Adrenal gland (tissue), 12 donors: Measurements from ENCODE around the gene PLAA. TPM values are rescaled to one million over a fixed set of nuclear protein-coding genes. Genes with fewer than 3 reads are reported as not detected.

ENCODE experiments used
- DNase-seq, 7 donors: peaks; one replicate each; pipeline ENCODE4 v3.0.0-alpha.2; 2019 to 2020
- H3K27ac ChIP-seq, 5 donors: fragments of 200-600 bp; sonication (generic) in 4 of 5; 1 replicate in 3 of 5; 2 replicates in 2 of 5; pipeline versions ENCODE4 v1.5.1 to v1.8.0; 2016 to 2020; ENCODE audit warnings: mild to moderate bottlenecking in 1 of 5
- H3K27me3 ChIP-seq: fragments of 200-600 bp; 2 replicates; pipeline ENCODE4 v1.8.0; 2021
- H3K36me3 ChIP-seq, 2 donors: fragments of 200-600 bp; replicated peaks in 1 of 2; 1 replicate in 1 of 2; 2 replicates in 1 of 2; pipeline versions ENCODE4 v1.5.1 to v1.8.0; 2018 to 2022
- H3K4me1 ChIP-seq, 2 donors: fragments of 200-600 bp; replicated peaks in 1 of 2; 1 replicate in 1 of 2; 2 replicates in 1 of 2; pipeline versions ENCODE4 v1.5.1 to v1.8.0; 2018 to 2021
- H3K4me3 ChIP-seq, 4 donors: fragments of 200-600 bp; sonication (generic) in 3 of 4; one replicate each; pipeline ENCODE4 v1.5.1; 2016 to 2018
- H3K9me3 ChIP-seq, 3 donors: fragments of 200-600 bp; sonication (generic) in 1 of 3; replicated peaks in 1 of 3; 1 replicate in 2 of 3; 2 replicates in 1 of 3; pipeline versions ENCODE4 v1.5.1 to v1.8.0; 2016 to 2021
- POLR2A ChIP-seq, 2 donors: fragments of 450-650 bp; IDR thresholded peaks; one replicate each; pipeline ENCODE4 v1.6.1; 2017; ENCODE audit warnings: antibody characterized with exemption in 2 of 2, mild to moderate bottlenecking in 2 of 2, moderate library complexity in 1 of 2
- WGBS, 4 donors: extraction: QIAGEN DNeasy Blood & Tissue Kit in 2 of 4; methylation state at CpG; one replicate each; pipeline versions ENCODE4 v1.1.5 to v1.1.7; 2013 to 2017; 5-methylcytosine and 5-hydroxymethylcytosine counted together
- intact Hi-C, 2 donors: fragments of 100-400 bp; cut with DNase I; formaldehyde crosslinking; loops; one replicate each; pipeline versions ENCODE4 v1.14.1 to v1.15.0; 2022 to 2023
- polyA plus RNA-seq, 3 donors: library from polyadenylated mRNA; stranded (reverse); fragments of 200-250 nt in 2 of 3; fragments of 350-450 nt in 1 of 3; fragmentation: Illumina TruSeq in 1 of 3; extraction: RNeasy Lipid Tissue Mini Kit (QIAGEN cat#74804) in 1 of 3; gene quantifications; one replicate each; pipeline ENCODE4 v1.2.3, GENCODE V29; 2013 to 2014
- total RNA-seq, 9 donors: library from RNA; depleted of rRNA in 4 of 9; stranded (reverse); fragments of >200 nt in 4 of 9; fragments of 120-200 nt in 1 of 9; fragmentation: NEBNext Ultra II Directional in 1 of 9; extraction: Animal tissue kit (Norgen Biotek cat#: 25700) in 1 of 9; gene quantifications; one replicate each; pipeline versions ENCODE4 v1.1.0 to v1.2.4, GENCODE V29; 2013 to 2023
- TF ChIP-seq, protein P1 (sequence below), 6 experiments: fragments of 450-650 bp in 4 of 6; fragments of 200-600 bp in 2 of 6; sonication (generic) in 1 of 6; IDR thresholded peaks; 1 replicate in 5 of 6; 2 replicates in 1 of 6; pipeline versions ENCODE4 v1.5.1 to v1.8.0; 2016 to 2021; ENCODE audit warnings: antibody characterized with exemption in 6 of 6, mild to moderate bottlenecking in 2 of 6, moderate library complexity in 1 of 6
- donor health status: healthy with polysubstance abuse.
- donor health status: Bipolar disorder and iron deficiency.
- donor health status: DM: yes; HTN: yes; CAD: no.
- donor health status: DM: no; HTN: no; CAD: no.
- donor health status: DM: no; HTN: no; CAD: no.
- donor health status: DM: yes; HTN: yes; CAD: no.

The PLAA gene
- total and polyA plus RNA-seq, 12 donors, result 12.8 to 89.8 (median 37.8) TPM

DNA sequence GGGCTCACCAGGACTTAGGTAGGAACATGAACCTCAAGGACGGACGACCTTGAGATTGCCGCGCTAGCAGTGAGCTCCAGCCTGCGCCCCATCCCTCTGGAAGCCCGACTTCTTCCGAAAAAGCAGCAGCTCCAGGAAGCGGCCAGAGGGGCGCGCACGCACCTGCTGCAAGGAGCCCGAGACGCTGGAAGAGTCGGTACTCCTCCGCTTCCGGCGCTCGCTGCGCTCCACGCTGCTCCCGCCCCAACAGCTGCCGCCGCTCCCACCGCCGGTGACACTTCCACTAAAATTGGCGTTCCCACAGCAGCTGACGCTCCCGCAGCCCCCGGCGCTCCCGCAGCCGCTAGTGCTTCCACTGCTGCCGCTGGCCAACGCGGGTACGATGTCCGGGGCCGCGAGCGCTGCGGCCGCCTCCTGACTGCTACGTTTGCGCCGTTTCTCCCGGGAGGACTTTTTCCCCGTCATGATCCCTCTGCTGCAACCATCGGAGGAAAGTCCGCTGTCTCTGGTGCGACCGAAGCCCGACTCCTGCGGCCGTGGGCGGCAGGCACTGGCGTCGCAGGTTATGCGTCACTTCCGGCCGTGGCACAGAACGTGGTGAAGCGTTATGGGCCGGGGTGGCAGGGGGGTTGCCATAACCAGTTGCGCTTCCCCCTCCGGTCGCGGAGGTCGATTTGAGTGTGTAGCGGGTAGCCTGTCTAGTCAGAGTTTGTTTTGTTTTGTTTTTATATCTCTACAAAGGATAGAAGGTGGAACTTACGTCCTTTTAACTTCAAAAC is 54.6 kb downstream of the PLAA start, which contains the start of gene CAAP1:
CAAP1 (minus strand) TSS at position 552 of the 779 bp plus-strand sequence; CDS start at position 465, 87 bp downstream.
- 0 to 2% (median 0%) methylated on average over 21 to 70 of the region's 70 CpGs for WGBS, 4 donors
- no peaks in the 10 kb centered on the region for H3K27me3 ChIP-seq
- peak; percentile 93 to 98 (median 96) for DNase-seq
- H3K36me3 ChIP-seq, result no peaks in the 10 kb centered on the region
- peak within 1 kb of the TSS; percentile 88 to 98 (median 98) for H3K27ac ChIP-seq
- peaks cover 17 to 42% of the 10 kb centered on the region in 2 donors for H3K4me1 ChIP-seq
- TF ChIP-seq, protein P1, sequence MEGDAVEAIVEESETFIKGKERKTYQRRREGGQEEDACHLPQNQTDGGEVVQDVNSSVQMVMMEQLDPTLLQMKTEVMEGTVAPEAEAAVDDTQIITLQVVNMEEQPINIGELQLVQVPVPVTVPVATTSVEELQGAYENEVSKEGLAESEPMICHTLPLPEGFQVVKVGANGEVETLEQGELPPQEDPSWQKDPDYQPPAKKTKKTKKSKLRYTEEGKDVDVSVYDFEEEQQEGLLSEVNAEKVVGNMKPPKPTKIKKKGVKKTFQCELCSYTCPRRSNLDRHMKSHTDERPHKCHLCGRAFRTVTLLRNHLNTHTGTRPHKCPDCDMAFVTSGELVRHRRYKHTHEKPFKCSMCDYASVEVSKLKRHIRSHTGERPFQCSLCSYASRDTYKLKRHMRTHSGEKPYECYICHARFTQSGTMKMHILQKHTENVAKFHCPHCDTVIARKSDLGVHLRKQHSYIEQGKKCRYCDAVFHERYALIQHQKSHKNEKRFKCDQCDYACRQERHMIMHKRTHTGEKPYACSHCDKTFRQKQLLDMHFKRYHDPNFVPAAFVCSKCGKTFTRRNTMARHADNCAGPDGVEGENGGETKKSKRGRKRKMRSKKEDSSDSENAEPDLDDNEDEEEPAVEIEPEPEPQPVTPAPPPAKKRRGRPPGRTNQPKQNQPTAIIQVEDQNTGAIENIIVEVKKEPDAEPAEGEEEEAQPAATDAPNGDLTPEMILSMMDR (IDR thresholded peaks at IDR 0.05), result peak; percentile 14 to 53 (median 46)
- TF ChIP-seq POLR2A (IDR thresholded peaks at IDR 0.05), result peak; percentile 61 to 91
- intact Hi-C loops, result loop anchor here in 1 of 2 donors (10.0 kb wide), 1 partner anchor 52 kb away; the partner anchor contains the start of gene PLAA
- peak within 1 kb of the TSS; percentile 17 to 85 (median 78) for H3K4me3 ChIP-seq
- no peaks in the 10 kb centered on the region for H3K9me3 ChIP-seq

DNA sequence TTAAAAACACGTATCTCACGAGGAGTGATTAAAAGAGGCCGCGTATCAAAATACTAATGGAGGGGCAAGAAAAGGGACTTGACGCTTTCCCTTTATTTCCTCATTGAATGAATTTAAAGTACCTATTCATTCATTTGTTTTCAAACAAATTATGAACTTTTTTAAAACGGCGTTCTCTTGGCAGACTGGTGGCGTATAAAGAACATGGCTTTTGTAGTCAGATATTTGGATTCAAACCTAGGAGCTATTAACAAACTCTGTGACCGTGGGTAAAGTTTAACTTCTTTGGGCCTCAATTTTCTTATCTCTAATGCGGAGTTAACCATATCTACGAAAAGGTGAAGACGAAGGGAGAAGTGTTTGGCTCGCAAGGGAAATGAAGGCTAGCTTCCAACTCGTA is 55.3 kb downstream of the PLAA start:
- TF ChIP-seq, protein P1 (IDR thresholded peaks at IDR 0.05), result no peak
- no peak for TF ChIP-seq POLR2A (IDR thresholded peaks at IDR 0.05)
- Histone ChIP-seq H3K27me3 (no peaks in the 10 kb centered on the region), H3K27ac (peak overlapping the region; percentile 88 to 98 (median 98)), H3K36me3 (no peaks in the 10 kb centered on the region), H3K9me3 (no peaks in the 10 kb centered on the region), H3K4me3 (peak overlapping the region in 3 of 4 donors; percentile 76 to 85 (median 81)), H3K4me1 (peaks cover 17 to 42% of the 10 kb centered on the region in 2 donors)
- 0 to 1% (median 1%) methylated on average over 14 of the region's 14 CpGs for WGBS, 4 donors
- DNase-seq, result no peak
- intact Hi-C loops, result loop anchor here in 1 of 2 donors (10.0 kb wide), 1 partner anchor 53 kb away; the partner anchor contains the start of gene PLAA

DNA sequence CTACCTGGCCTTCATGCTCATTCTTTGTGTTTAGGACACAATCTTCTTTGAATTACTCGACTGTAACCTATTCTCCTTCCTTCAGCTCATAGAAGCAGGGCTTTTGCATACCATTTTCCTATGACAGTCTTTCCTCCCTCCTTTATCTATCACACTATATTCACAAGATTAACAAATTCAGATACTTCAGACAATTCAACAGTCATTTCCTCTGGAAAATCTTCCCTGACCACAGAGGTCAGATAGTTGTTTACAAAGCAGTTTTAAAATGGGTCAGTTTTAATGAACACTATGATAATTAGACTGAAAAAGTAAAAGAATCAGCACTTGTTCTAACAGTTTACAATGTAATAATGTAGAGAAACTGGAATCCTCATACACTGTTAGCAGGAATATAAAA is 58.8 kb downstream of the PLAA start:
- DNase-seq, result no peak
- Histone ChIP-seq H3K4me1 (peaks cover 16 to 40% of the 10 kb centered on the region in 2 donors), H3K27ac (no peak overlapping the region), H3K36me3 (peaks cover 0 to 3% of the 10 kb centered on the region in 2 donors), H3K9me3 (no peaks in the 10 kb centered on the region), H3K27me3 (no peaks in the 10 kb centered on the region), H3K4me3 (no peak overlapping the region)
- intact Hi-C loops, result loop anchor here in 1 of 2 donors (10.0 kb wide), 1 partner anchor 87 kb away; no protein-coding TSS in a partner anchor
- TF ChIP-seq, protein P1 (IDR thresholded peaks at IDR 0.05), result no peak
- no peak for TF ChIP-seq POLR2A (IDR thresholded peaks at IDR 0.05)
- 86 to 100% (median 89%) methylated on average over 1 of the region's 1 CpG for WGBS, 4 donors

DNA sequence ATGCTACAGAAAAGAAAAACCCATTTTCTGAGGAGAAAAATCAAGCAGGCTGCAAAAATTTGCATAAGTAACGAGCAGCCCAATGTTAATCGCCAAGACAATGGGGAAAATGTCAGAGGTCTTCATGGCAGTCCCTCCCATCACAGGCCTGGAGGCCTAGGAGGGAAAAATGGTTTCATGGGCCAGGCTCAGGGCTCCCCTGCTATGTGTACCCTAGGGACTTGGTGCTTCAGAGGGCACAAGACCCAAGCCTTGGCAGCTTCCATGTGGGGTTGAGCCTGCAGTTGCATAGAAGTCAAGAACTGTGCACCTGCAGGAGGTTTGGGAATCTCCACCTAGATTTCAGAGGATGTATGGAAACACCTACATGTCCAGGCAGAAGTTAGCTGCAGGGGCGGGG is 64.9 kb downstream of the PLAA start:
- Histone ChIP-seq H3K4me3 (no peak overlapping the region), H3K9me3 (no peaks in the 10 kb centered on the region), H3K36me3 (peaks cover 3 to 5% of the 10 kb centered on the region in 2 donors), H3K27me3 (no peaks in the 10 kb centered on the region), H3K4me1 (no peaks in the 10 kb centered on the region), H3K27ac (no peak overlapping the region)
- TF ChIP-seq POLR2A (IDR thresholded peaks at IDR 0.05), result no peak
- TF ChIP-seq, protein P1 (IDR thresholded peaks at IDR 0.05), result no peak
- WGBS, 4 donors, result 94 to 98% (median 96%) methylated on average over 2 to 3 of the region's 3 CpGs
- no peak for DNase-seq
- intact Hi-C loops, result loop anchor here in 1 of 2 donors (10.0 kb wide), 1 partner anchor 93 kb away; no protein-coding TSS in a partner anchor
